PC-3 (cell line): ENCODE results near the gene AGRN.

Experiments used
- EZH2 ChIP-seq: fragments of 300-600 bp; sonication (generic); IDR thresholded peaks from one replicate; pipeline ENCODE4 v1.6.1; 2017; ENCODE audit warnings: antibody characterized with exemption, mild to moderate bottlenecking, low read length; ENCODE audit not compliant: unreplicated experiment
- EZH2phosphoT487 ChIP-seq: fragments of 300-600 bp; sonication (generic); IDR thresholded peaks from 2 replicates; pipeline ENCODE4 v1.6.1; 2018; ENCODE audit warnings: mild to moderate bottlenecking, antibody characterized with exemption, low read length, borderline replicate concordance
- TF ChIP-seq, protein P1 (sequence below): fragments of 300-600 bp; sonication (generic); conservative IDR thresholded peaks from 2 replicates; pipeline ENCODE4 v1.5.1; 2017; ENCODE audit warnings: antibody characterized with exemption, low read depth, mild to moderate bottlenecking, low read length

DNA sequence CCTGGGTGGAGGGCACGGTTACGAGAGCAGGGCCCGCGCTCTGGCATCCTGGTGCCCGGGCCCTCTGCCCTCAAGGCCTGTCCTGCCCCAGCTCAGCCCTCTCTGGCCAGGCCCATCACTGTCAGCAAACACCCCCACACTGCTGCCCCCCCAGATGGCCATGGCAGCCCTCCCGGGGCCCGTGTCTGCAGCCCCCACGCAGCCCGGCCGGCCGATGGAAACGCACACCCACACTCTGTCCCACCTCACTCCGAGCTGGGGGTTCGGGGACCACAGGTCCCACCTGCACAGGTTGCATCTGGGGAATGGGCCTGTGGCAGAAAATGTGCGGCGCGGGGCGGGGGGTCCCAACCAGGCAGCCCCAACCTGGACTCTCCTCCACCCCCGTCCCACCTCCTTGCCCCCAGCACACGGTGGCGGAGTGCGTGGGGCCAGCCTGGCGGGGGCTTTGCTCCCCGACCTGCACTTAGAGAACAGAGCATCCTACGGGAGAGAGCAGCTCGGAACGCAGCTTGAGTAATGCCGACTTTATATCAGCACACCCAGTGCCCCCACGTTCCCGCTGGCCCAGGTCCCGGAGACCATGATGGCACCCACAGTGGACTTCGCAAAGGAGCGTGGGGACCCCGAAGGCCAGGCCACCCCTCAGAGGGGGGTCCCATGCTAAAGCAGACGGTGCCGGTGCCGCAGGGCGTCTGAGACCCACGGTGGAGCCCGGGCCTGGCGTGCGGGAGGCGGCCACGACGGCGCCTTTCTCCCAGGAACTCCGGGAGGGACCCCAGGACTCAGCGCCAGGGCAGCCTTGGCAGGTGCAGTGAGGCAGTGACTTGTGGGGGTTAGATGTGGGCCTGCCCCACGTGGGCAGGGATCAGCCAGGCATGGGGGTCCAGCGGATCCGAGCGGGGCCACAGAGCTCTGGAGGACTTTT lies 61.7 kb downstream of the AGRN start:
- TF ChIP-seq, protein P1, sequence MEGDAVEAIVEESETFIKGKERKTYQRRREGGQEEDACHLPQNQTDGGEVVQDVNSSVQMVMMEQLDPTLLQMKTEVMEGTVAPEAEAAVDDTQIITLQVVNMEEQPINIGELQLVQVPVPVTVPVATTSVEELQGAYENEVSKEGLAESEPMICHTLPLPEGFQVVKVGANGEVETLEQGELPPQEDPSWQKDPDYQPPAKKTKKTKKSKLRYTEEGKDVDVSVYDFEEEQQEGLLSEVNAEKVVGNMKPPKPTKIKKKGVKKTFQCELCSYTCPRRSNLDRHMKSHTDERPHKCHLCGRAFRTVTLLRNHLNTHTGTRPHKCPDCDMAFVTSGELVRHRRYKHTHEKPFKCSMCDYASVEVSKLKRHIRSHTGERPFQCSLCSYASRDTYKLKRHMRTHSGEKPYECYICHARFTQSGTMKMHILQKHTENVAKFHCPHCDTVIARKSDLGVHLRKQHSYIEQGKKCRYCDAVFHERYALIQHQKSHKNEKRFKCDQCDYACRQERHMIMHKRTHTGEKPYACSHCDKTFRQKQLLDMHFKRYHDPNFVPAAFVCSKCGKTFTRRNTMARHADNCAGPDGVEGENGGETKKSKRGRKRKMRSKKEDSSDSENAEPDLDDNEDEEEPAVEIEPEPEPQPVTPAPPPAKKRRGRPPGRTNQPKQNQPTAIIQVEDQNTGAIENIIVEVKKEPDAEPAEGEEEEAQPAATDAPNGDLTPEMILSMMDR = no peak
- TF ChIP-seq EZH2 (no peak), EZH2phosphoT487 (no peak)
